ENCODE data around the gene NR1H3. TPM values are rescaled to one million over a fixed set of nuclear protein-coding genes. Genes with fewer than 3 reads are reported as not detected.

NR1H3 gene
- polyA plus RNA-seq, 3 donors: 39.1 to 52.3 (median 47.5) TPM

Other genes with a start within 250 kb of the NR1H3 start
- gene ARFGAP2, start 81.1 kb upstream of the NR1H3 start, polyA plus RNA-seq (ENCODE audit: insufficient read length in 3 of 3): 10 to 100 TPM; 80.8 to 93.3 (median 88.9) TPM
- gene PACSIN3, start 71.6 kb upstream of the NR1H3 start, polyA plus RNA-seq (ENCODE audit: insufficient read length in 3 of 3): 10 to 100 TPM; 25.9 to 43.6 (median 38.8) TPM
- gene DDB2, start 43.0 kb upstream of the NR1H3 start, polyA plus RNA-seq (ENCODE audit: insufficient read length in 3 of 3): 10 to 100 TPM; 22.2 to 27.7 (median 22.9) TPM
- gene ACP2, start 9.2 kb upstream of the NR1H3 start, polyA plus RNA-seq (ENCODE audit: insufficient read length in 3 of 3): 10 to 100 TPM; 52.4 to 57.8 (median 55.4) TPM
- 10 to 100 TPM; 41.5 to 53.3 (median 47.2) TPM for gene MADD, start 12.1 kb downstream of the NR1H3 start, polyA plus RNA-seq (ENCODE audit: insufficient read length in 3 of 3)
- gene MYBPC3, start 94.7 kb downstream of the NR1H3 start, polyA plus RNA-seq (ENCODE audit: insufficient read length in 3 of 3): under 1 TPM in 2 of 3 donors, not detected in 1; 0.08 to 0.14 TPM
- 1 to 10 TPM; 2.8 to 5.2 (median 4.9) TPM for gene SPI1, start 120.6 kb downstream of the NR1H3 start, polyA plus RNA-seq (ENCODE audit: insufficient read length in 3 of 3)
- gene SLC39A13, start 150.6 kb downstream of the NR1H3 start, polyA plus RNA-seq (ENCODE audit: insufficient read length in 3 of 3): 10 to 100 TPM; 38.7 to 67.4 (median 55.8) TPM
- gene PSMC3, start 168.4 kb downstream of the NR1H3 start, polyA plus RNA-seq (ENCODE audit: insufficient read length in 3 of 3): 100 to 1,000 TPM; 132 to 174 (median 160) TPM
- gene RAPSN, start 191.1 kb downstream of the NR1H3 start, polyA plus RNA-seq (ENCODE audit: insufficient read length in 3 of 3): under 1 TPM; 0.11 to 0.52 (median 0.19) TPM